ENCODE results near the gene GSE1.

Gene GSE1

GRCh38 chr16:85663891-85664321 lies 50.8 kb downstream of the GSE1 start:
- no peak for DNase-seq

DNA sequence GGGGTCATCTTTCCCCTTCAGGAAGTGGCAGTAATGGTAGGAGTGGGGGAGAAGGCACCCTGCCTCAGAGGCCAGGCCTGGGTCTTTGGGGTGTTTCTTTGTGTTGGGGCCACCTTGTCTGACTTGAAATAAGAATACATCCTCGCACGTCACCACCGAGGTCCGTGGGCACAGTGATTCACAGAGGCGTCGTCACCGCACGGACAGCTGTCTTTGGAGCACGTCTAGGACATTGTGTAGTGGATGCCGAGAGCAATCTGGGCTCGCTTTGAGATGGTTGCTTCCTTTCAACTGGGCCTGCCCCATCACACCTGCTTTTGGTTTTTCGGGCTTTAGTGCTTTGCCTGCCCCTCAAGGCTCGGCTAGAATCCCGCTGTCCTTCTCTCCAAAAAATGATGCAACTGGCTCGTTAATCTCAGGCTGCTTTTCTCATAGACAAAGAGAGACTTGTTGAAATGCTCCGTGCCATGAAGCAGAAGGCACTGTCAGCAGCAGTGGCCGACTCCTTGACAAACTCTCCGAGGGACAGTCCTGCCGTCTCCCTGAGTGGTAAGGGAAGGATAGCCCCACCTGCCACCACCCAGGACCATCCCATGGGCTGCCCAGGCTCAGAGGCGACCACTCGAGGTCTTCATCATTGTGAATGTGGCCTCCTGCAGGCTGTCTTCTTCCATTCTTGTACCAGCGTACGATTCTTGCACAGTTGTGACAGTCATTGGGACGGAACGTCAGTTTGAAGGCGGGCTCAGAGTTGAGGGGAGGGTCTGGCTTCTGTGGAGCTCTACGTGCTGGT lies 51.7 kb downstream of the GSE1 start:
- no peak for DNase-seq

- DNase-seq, result no peak
Observed at GRCh38 chr16:85665373-85665740, 52.2 kb downstream of the GSE1 start.

DNA sequence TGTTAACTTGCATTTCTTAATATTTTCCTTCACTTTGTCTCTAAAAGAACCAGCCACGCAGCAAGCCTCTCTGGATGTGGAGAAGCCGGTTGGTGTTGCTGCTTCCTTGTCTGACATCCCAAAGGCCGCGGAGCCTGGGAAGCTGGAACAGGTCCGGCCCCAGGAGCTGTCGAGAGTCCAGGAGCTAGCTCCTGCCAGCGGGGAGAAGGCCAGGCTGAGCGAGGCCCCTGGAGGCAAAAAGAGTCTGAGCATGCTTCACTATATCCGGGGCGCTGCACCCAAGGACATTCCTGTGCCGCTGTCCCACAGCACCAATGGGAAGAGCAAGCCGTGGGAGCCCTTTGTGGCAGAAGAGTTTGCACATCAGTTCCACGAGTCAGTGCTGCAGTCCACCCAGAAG lies 52.8 kb downstream of the GSE1 start:
- no peak for DNase-seq

- DNase-seq, result no peak
Observed at GRCh38 chr16:85667261-85667660, 54.1 kb downstream of the GSE1 start.

DNA sequence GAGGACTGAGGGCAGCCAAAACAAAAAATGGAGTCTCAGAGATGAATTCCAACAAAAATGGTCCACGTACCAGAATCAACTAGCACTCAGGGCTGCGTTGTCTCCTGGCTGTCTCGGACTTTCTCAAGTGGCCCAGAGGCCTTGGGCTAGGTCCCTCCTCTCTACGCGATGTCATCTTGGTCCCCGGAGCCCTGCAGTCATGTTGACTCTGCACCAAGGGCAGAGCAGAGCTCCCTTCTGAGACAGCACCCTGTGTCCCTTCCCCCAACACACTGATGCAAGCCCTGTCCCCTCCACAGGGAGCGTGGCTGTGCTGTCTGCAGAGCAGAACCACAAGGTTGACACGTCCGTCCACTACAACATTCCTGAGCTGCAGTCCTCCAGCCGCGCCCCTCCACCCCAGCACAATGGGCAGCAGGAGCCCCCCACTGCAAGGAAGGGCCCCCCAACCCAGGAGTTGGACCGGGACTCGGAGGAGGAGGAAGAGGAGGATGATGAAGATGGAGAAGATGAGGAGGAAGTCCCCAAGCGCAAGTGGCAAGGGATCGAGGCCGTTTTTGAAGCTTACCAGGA lies 54.8 kb downstream of the GSE1 start:
- DNase-seq, result no peak

DNA sequence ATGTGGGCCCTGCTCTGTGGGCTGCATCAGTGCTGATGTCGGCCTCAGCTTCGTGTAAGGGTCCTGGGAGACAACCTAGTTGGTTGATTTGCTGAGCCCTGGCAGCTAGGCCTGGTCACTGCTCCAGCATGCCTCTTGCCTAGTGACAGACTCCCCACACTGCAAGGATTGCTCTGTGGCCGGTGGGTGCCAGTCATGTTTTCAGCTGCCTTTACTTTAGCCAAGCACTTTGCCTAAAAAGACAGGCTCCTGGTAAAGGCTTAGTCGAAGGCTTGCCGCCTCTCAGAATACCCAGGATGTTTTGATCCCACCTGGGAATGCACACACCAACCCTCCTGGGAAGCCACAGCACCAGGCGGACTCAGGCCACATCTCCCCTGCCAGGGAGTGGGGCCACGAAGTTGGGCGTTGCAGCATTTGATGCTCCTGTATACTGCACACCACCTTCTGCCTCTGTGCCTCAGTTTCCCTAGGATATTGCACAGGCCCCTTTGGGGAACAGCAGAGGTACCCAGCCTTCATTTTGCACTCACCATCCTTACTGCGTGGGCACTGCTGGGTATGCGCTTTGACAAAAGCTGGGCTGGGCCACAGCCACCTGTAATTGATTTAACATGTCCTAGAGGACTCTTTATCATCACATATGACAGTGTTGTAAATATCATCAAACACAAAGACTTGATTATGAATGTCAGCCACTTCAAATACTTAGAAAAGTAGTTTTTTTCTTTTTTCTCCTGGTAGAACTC lies 55.7 kb downstream of the GSE1 start:
- no peak for DNase-seq

DNA sequence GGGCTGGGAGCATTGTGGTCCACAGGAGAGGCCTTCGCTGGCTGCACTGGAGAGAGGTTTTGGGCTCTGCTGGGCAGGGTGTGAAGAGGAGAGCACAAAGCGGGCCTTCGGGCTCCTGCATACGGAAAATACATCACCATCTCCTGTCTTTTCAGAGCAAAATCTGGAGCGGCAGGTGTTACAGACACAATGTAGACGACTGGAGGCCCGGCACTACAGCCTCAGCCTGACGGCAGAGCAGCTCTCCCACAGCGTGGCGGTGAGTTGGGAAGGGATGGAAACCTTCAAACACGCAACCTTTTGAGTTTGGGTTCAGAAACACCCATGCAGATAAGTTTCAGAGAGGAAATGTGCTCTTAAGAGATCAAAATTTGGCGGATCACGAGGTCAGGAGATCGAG lies 57.7 kb downstream of the GSE1 start:
- DNase-seq, result no peak

DNA sequence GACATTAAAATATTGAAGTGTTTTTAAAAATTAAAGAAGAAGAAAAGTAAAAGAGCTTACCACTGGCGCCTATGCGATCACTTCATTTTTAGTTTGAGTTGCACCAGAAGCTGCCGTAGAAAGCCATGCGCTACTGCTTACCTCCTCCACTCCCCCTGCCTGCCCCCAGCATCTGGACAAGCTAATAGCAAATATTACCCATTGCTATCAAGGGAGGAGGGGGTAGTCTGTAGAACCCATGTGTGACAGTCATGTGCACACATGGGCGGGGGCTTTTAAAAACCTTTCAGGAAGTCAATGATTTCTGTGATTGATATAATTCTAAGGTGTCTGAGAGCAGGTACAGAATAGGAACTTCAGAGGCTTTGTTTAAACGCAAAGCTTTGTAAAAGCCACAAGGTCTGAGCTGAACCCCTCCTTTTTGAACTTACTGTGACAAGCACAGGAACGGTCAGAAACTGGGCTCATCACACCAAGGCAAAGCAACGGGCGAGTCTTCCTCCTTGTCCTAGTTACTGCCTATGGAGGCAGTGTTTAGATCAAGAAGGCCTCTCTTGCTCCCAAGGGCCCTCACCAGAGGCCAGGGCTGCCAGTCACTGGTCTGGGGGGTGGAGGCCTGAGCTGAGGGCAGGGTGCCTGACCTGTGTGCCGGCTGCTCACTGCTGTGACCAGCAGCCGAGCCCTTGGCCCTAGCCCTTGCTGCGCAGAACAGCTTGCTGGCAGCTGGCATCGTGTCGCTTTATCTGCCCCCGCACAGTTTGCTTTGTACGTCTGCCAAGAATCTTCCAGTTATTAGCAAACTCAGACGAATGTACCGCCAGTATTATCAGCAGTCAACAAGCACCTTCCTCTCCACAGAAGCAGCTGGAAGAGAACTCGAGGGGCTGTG lies 60.7 kb downstream of the GSE1 start:
- DNase-seq, result no peak

DNA sequence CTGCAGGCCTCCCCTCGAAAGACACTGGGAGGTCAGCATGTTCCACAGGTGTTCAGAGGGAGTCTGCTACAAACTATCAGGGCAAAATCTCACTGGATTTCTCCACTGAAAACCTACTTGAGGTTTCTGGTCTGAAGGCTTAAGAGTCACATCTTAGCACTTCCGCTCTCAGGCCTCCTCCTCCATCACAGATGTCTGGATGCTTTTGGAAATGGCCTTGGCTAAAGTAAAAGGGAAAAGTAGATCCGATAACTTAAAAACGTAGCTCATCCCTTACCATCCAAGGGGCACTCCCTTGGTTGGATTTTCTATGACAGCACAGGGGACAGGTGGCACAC lies 61.3 kb downstream of the GSE1 start:
- no peak for DNase-seq

- no peak for DNase-seq
Observed at GRCh38 chr16:85674828-85675227, 61.7 kb downstream of the GSE1 start.

DNA sequence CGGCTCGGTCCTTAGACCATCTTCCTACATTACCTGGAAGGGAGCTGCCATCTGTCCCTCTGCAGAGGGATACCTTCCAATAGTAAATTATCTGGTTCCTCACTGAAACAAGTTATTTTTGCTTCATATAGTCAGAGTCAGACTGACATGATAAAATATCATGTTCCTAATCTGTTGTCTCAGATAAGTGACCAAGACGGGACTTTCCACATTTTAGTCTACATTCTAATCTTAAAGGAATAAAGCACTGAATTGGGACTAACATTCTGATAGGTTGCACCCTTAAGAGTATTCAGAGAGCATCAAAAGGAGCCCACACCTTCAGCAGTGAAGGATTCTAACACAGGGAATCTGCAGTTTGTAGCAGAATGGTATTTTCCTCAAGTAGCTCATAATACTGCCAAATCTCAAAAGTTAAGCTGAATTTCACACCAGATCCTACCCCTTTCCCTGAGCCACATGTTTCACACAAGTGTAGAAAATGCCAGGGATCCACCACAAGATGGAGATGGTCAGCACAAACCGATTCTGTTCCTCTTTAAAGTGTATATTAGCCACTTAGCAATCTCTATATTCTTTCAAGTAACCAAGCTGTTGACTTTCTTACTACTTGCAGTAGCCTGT lies 62.2 kb downstream of the GSE1 start:
- no peak for DNase-seq

GRCh38 chr16:85676466-85676865 lies 63.3 kb downstream of the GSE1 start:
- DNase-seq, result no peak

DNA sequence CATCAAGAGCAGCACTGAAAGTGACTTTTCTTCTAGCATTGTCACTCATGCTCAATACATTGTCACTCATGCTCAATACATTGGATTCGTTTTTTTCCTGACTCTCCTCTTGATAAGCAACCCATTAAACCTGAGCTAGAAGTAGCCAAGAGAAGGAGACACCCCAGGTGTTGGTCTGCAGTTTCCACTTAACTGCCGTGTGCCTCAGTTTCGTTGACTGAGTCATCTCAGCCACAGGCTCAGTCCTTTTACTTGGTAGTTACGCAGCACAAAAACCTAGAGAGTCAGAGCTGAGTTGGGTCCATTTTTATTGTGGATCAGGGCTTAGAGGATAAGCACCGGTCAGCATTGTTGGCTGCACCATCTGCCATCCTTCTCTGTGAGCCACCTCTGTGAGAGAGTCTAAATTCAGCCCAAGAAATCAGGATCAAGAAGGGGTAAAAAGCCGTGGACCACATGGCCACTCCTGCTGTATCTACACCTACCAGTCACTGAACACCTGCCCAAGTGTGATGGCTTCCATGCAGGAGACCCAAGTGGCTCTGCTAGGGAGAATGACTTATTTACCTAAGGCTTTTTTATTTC lies 64.4 kb downstream of the GSE1 start:
- DNase-seq, result no peak

DNA sequence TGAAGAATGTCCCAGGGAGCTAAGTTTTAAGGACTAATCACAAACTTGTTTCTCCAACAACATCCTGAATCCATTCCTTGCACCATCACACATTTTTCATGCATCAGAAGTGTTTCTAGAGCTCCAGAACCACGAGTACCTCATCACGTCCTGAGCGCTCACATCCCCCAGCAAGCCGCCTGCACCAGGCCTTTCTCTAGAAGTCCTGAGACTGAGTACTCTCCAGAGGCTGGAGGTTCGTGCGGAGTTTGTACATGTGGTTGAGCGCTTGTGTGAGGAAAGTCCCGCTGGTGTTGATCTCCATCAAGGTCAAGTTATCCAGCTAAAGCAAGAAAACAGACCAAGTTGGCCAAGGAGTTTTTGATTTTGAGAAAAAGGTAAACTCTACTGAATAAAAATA lies 64.9 kb downstream of the GSE1 start:
- DNase-seq, result no peak

DNA sequence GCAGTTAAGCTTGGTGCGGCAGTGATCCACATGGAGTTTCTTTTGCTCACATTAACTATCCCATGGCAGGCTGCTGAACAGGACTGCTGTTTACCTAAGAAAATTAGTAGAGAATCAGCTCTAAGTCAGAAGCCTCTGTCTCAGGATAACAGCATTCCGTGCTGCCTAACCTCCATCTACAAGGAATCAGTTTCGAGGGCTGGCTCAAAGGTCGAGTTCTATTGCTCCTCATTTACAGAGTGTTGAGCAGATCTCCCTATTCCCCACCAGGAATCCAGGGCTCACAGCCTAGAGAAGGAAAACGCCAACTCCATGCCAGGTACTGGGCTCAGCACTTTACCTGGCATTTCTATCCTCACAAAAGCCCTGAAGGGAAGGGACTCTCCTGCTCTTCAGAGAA lies 65.7 kb downstream of the GSE1 start:
- DNase-seq, result no peak

DNA sequence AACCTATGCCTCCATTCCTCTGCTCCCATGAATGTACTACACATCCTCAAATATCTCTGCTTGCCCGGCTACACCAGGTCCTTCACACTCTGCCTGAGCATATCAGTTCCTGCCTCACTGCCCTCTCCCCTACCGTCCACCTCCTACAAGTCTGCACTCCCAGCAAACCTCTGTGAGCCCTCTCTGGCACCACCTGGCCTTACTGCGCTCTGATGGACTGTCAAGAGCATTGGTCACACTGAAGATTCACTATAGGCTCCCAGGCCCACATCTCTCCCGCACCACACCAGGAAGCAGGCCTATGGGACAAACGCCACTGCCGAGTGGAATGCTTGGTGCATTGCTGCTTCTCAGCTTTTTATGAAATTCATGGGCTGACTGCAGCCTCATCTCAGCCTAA lies 66.7 kb downstream of the GSE1 start:
- DNase-seq, result no peak

GRCh38 chr16:85680352-85680944 lies 67.3 kb downstream of the GSE1 start:
- no peak for DNase-seq

GRCh38 chr16:85681255-85681654 lies 68.1 kb downstream of the GSE1 start:
- no peak for DNase-seq

GRCh38 chr16:85682516-85682915 lies 69.4 kb downstream of the GSE1 start:
- DNase-seq, result no peak

DNA sequence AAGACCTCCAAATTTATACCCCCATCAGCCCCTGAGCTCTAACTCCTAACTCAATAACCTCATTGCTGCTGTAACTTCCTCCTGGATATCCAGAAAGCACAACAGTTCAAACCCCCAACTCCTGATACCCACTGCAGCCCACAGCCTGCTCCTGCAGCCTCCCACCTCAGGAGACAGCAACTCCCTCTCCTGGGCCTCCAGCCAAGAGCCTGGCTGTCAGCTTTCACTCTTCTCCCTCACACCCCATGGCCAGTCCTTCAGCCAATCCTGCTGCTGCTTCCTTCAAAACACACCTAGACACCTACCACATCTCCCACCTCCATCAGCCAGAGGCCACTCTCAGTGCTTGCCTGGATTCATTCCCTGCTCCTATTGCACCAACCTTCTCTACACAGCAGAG lies 70.2 kb downstream of the GSE1 start:
- DNase-seq, result no peak

GRCh38 chr16:85685251-85685650 lies 72.1 kb downstream of the GSE1 start:
- DNase-seq, result no peak

Data from T-helper 9 cell (primary cell).